CD14-positive monocyte (primary cell): ENCODE results near the gene PROZ. TPM values are rescaled to one million over a fixed set of nuclear protein-coding genes. Genes with fewer than 3 reads are reported as not detected.

Source experiments
- DNase-seq, 3 donors: peaks; one replicate each; pipeline ENCODE4 v3.0.0-alpha.2; 2011 to 2022
- H2AFZ ChIP-seq: 2 replicates; pipeline ENCODE4 v1.6.0; 2012; ENCODE audit warnings: mild to moderate bottlenecking, low read depth, low read length, inconsistent platforms; ENCODE audit not compliant: insufficient read depth, poor library complexity, severe bottlenecking
- H3K27ac ChIP-seq, 2 donors: 1 replicate in 1 of 2; 2 replicates in 1 of 2; pipeline ENCODE4 v1.5.1; 2012 to 2013; ENCODE audit warnings: low read length in 2 of 2, control low read depth in 1 of 2, inconsistent platforms in 1 of 2, low read depth in 1 of 2, mild to moderate bottlenecking in 1 of 2
- H3K27me3 ChIP-seq, 2 donors: one replicate each; pipeline versions ENCODE4 v1.6.0 to v1.6.1; 2011 to 2013; ENCODE audit warnings: low read length in 2 of 2; ENCODE audit not compliant: control insufficient read depth in 2 of 2, insufficient read depth in 2 of 2
- H3K36me3 ChIP-seq, 2 donors: replicated peaks in 1 of 2; 1 replicate in 1 of 2; 2 replicates in 1 of 2; pipeline versions ENCODE4 v1.5.1 to v1.6.1; 2012 to 2013; ENCODE audit warnings: low read length in 2 of 2, control low read depth in 1 of 2, inconsistent platforms in 1 of 2, mild to moderate bottlenecking in 1 of 2; ENCODE audit not compliant: insufficient read depth in 2 of 2, control insufficient read depth in 1 of 2
- H3K4me1 ChIP-seq, 2 donors: 1 replicate in 1 of 2; 2 replicates in 1 of 2; pipeline versions ENCODE4 v1.5.1 to v1.6.1; 2012 to 2013; ENCODE audit warnings: low read length in 2 of 2, control low read depth in 1 of 2, inconsistent platforms in 1 of 2, mild to moderate bottlenecking in 1 of 2, moderate library complexity in 1 of 2; ENCODE audit not compliant: insufficient read depth in 2 of 2, control insufficient read depth in 1 of 2
- H3K4me2 ChIP-seq: replicated peaks from 2 replicates; pipeline ENCODE3; 2012; ENCODE audit warnings: low read length, moderate library complexity, mild to moderate bottlenecking; ENCODE audit not compliant: poor library complexity, severe bottlenecking; ENCODE audit errors: extremely low read depth
- H3K4me3 ChIP-seq, 3 experiments: fragments of 200-600 bp in 1 of 3; sonication (generic) in 1 of 3; replicated peaks in 1 of 3; 1 replicate in 2 of 3; 2 replicates in 1 of 3; pipeline ENCODE4 v1.5.1; 2011 to 2013; ENCODE audit warnings: low read length in 3 of 3, mild to moderate bottlenecking in 3 of 3, control low read depth in 2 of 3, low read depth in 2 of 3, inconsistent platforms in 1 of 3, moderate library complexity in 1 of 3
- H3K79me2 ChIP-seq: 2 replicates; pipeline ENCODE4 v1.6.0; 2012; ENCODE audit warnings: mild to moderate bottlenecking, control low read depth, inconsistent platforms, low read length, moderate library complexity; ENCODE audit not compliant: insufficient read depth
- H3K9ac ChIP-seq: 2 replicates; pipeline ENCODE4 v1.6.0; 2017; ENCODE audit warnings: low read length, mild to moderate bottlenecking; ENCODE audit not compliant: insufficient read depth, poor library complexity, severe bottlenecking
- H3K9me3 ChIP-seq, 2 donors: replicated peaks in 1 of 2; 1 replicate in 1 of 2; 2 replicates in 1 of 2; pipeline versions ENCODE4 v1.5.1 to v1.6.1; 2012 to 2013; ENCODE audit warnings: low read length in 2 of 2, control low read depth in 1 of 2; ENCODE audit not compliant: control insufficient read depth in 1 of 2, insufficient read depth in 1 of 2
- H4K20me1 ChIP-seq: 2 replicates; pipeline ENCODE4 v1.6.0; 2012; ENCODE audit warnings: mild to moderate bottlenecking, low read length, control low read depth, moderate library complexity; ENCODE audit not compliant: insufficient read depth
- H3K27ac Mint-ChIP-seq, 7 donors: one replicate each; pipeline ENCODE4 v1.8.0; 2020; ENCODE audit warnings: mild to moderate bottlenecking in 7 of 7, mixed read lengths in 7 of 7, moderate library complexity in 6 of 7, inconsistent platforms in 2 of 7
- H3K27me3 Mint-ChIP-seq, 3 donors: one replicate each; pipeline ENCODE4 v1.8.0; 2021 to 2022; ENCODE audit warnings: low read depth in 3 of 3, mild to moderate bottlenecking in 3 of 3, mixed read lengths in 3 of 3, moderate library complexity in 3 of 3, inconsistent platforms in 1 of 3
- H3K36me3 Mint-ChIP-seq, 2 donors: one replicate each; pipeline ENCODE4 v1.8.0; 2020; ENCODE audit warnings: mixed read lengths in 2 of 2, inconsistent platforms in 1 of 2, mild to moderate bottlenecking in 1 of 2
- H3K4me1 Mint-ChIP-seq: one replicate; pipeline ENCODE4 v1.8.0; 2020; ENCODE audit warnings: mild to moderate bottlenecking, mixed read lengths
- H3K4me3 Mint-ChIP-seq, 2 donors: one replicate each; pipeline ENCODE4 v1.8.0; 2020; ENCODE audit warnings: mild to moderate bottlenecking in 2 of 2, mixed read lengths in 2 of 2, moderate library complexity in 1 of 2
- H3K9me3 Mint-ChIP-seq, 7 donors: one replicate each; pipeline ENCODE4 v1.8.0; 2020 to 2022; ENCODE audit warnings: mixed read lengths in 7 of 7, mild to moderate bottlenecking in 6 of 7, moderate library complexity in 6 of 7, inconsistent platforms in 2 of 7
- CTCF ChIP-seq: fragments of 200-600 bp; IDR thresholded peaks from one replicate; pipeline ENCODE4 v1.8.0; 2022; ENCODE audit warnings: antibody characterized with exemption, mild to moderate bottlenecking
- WGBS: methylation state at CpG from one replicate; pipeline ENCODE4 v1.1.5; 2013; ENCODE audit warnings: missing lambda C conversion rate; ENCODE audit not compliant: insufficient coverage; 5-methylcytosine and 5-hydroxymethylcytosine counted together
- intact Hi-C, 2 donors: fragments of 100-400 bp; cut with micrococcal nuclease; formaldehyde crosslinking; loops; one replicate each; pipeline versions ENCODE4 v1.15.0 to v1.15.1; 2023
- polyA plus RNA-seq, 3 donors: library from polyadenylated mRNA; depleted of rRNA in 1 of 3; unstranded in 2 of 3; stranded (reverse) in 1 of 3; fragments of 300-500 nt in 2 of 3; fragments of >200 nt in 1 of 3; fragmentation: Illumina TruSeq in 2 of 3; gene quantifications; 1 replicate in 2 of 3; 2 replicates in 1 of 3; pipeline ENCODE4 v1.2.3, GENCODE V29; 2012 to 2021

The PROZ gene
- polyA plus RNA-seq, 3 donors: not detected

DNA sequence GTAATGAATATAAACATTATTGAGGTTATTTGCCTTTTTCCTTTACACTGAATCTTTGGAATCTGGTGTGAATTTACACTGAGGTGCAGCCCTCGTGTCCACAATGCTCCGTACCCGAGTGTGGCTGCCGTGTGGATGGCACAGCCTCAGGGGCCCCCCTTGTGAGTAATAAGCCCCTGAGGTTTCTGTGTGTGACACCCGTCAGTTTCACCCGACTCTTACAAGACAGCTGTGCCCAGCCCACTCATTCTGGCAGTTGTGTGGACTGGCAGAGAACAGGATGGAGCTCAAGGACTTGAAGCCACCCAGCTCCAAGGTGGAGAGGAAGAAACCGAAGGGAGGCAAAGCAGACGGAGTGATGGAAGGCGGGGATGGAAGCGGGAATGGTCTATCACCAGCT, 7.8 kb downstream of the PROZ start:
- Histone ChIP-seq H3K4me1 (peaks cover 0 to 6% of the 10 kb centered on the region in 2 donors), H2AFZ (no peak overlapping the region), H3K9me3 (peaks cover 0 to 3% of the 10 kb centered on the region in 2 donors), H3K4me3 (no peak overlapping the region), H3K27ac (no peak overlapping the region), H3K4me2 (no peak overlapping the region), H3K27me3 (peaks cover 0 to 13% of the 10 kb centered on the region in 2 donors), H3K79me2 (no peaks in the 10 kb centered on the region), H4K20me1 (no peaks in the 10 kb centered on the region), H3K9ac (no peak overlapping the region), H3K36me3 (no peaks in the 10 kb centered on the region)
- H3K9me3 Mint-ChIP-seq: peaks cover 0 to 8% (median 4%) of the 10 kb centered on the region in 7 donors
- peaks cover 19 to 36% (median 34%) of the 10 kb centered on the region in 3 donors for H3K27me3 Mint-ChIP-seq
- no peak for DNase-seq
- peaks cover 12% of the 10 kb centered on the region in 2 donors for H3K36me3 Mint-ChIP-seq
- peak overlapping the region in 1 of 7 donors; percentile 38 for H3K27ac Mint-ChIP-seq
- intact Hi-C loops: no loop called here
- no peak for TF ChIP-seq CTCF
- peaks cover 8% of the 10 kb centered on the region for H3K4me1 Mint-ChIP-seq
- WGBS: 96% methylated on average over 5 of the region's 10 CpGs
- no peak overlapping the region for H3K4me3 Mint-ChIP-seq

- no peaks in the 10 kb centered on the region for H4K20me1 ChIP-seq
- H3K9ac ChIP-seq: no peak overlapping the region
Observed at GRCh38 chr13:113166681-113167080, 8.2 kb downstream of the PROZ start.

More at GRCh38 chr13:113166681-113167080, 8.2 kb downstream of the PROZ start:
- Histone ChIP-seq H3K27ac (no peak overlapping the region), H3K4me3 (no peak overlapping the region), H2AFZ (no peak overlapping the region), H3K36me3 (no peaks in the 10 kb centered on the region), H3K79me2 (no peaks in the 10 kb centered on the region), H3K4me2 (no peak overlapping the region), H3K9me3 (peaks cover 0 to 3% of the 10 kb centered on the region in 2 donors), H3K27me3 (peaks cover 0 to 10% of the 10 kb centered on the region in 2 donors), H3K4me1 (peaks cover 0 to 10% of the 10 kb centered on the region in 2 donors)
- peaks cover 18 to 33% (median 30%) of the 10 kb centered on the region in 3 donors for H3K27me3 Mint-ChIP-seq
- peaks cover 12% of the 10 kb centered on the region for H3K4me1 Mint-ChIP-seq
- H3K27ac Mint-ChIP-seq: no peak overlapping the region
- 100% methylated on average over 1 of the region's 5 CpGs for WGBS
- no peak for TF ChIP-seq CTCF
- peaks cover 16% of the 10 kb centered on the region in 2 donors for H3K36me3 Mint-ChIP-seq
- H3K9me3 Mint-ChIP-seq: peaks cover 0 to 8% (median 4%) of the 10 kb centered on the region in 7 donors
- no peak overlapping the region for H3K4me3 Mint-ChIP-seq
- no peak for DNase-seq
- intact Hi-C loops: no loop called here
